GM21390 (cell line): ENCODE data around the gene XIRP1.
"Not testable (repeated sequence)": the region's sequence is repeated elsewhere in the genome, so short reads cannot be mapped to it uniquely, and the experiment has no call there.

Experiments used
- ATAC-seq: cut with Tn5 transposase; IDR thresholded peaks from one replicate; pipeline ENCODE4 v1.9.1; 2021; ENCODE audit not compliant: unreplicated experiment

The XIRP1 gene

GRCh38 chr3:39192490-39193092, at the start of gene XIRP1:
Gene XIRP1, minus strand, starts transcription at chr3:39192595. Its CDS starts 3,150 bp downstream, at chr3:39189445.
- no peak for ATAC-seq

- no peak for ATAC-seq
Measured at GRCh38 chr3:39241561-39241960, 49.2 kb upstream of the XIRP1 start.

DNA sequence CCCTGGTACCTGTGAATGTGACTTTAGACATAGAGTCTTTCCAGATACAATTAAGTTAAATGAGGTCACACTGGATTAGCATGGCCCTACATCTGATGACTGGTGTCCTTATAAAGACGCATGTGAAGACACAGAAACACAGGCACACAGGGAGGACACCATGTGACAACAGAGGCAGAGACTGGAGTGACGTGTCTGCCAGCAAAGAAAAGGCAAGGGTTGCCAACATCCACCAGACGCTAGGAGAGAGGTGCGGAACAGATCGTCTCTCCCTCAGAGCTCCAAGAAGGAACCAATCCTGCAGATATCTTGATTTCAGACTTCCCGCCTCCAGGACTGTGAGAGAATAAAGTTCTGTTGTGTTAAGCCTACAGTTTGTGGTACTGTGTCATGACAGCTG, 44.6 kb upstream of the XIRP1 start:
- ATAC-seq, result no peak

- ATAC-seq, result no peak
Measured at GRCh38 chr3:39234651-39235050, 42.3 kb upstream of the XIRP1 start.

- no peak for ATAC-seq
Measured at GRCh38 chr3:39232859-39233258, 40.5 kb upstream of the XIRP1 start.

DNA sequence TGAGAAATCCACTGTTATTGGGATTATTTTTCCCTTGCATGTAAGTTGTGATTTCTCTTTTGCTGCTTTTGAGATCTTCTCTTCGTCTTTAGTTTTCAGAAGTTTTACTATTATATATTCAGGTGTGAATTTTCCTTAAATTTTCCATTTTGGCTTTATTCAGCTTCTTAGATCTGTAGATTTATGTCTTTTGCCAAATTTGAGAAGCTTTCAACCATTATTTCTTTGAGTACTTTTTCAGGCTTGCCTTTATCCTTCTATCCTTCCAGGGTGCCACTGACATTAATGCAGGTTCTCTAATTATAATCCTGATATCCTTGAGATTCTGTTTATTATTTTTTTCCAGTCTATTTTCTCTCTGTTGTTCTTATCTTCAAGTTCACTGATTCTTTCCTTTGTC, 38.1 kb upstream of the XIRP1 start:
- no peak for ATAC-seq

DNA sequence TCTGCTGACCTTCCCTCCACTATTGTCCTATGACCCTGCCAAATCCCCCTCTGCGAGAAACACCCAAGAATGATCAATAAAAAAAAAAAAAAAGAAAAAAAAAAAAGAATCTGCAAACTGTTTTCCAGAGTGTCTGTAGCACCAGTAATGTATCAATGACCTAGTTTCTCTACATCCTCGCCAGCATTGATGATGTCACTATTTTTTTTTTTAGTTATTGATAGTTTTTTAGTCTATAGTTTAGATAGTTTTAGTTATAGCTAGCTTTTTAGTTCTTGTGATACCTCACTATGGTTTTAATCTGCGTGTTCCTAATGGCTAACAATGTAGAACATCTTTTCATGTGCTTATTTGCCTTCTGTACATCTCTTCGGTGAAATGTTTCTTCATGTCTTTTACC, 36.1 kb upstream of the XIRP1 start:
- no peak for ATAC-seq

GRCh38 chr3:39227596-39227995, 35.2 kb upstream of the XIRP1 start:
- not testable (repeated sequence) for ATAC-seq

GRCh38 chr3:39226106-39226741, 33.8 kb upstream of the XIRP1 start:
- peak; percentile 69 for ATAC-seq

- no peak for ATAC-seq
Measured at GRCh38 chr3:39224288-39224687, 31.9 kb upstream of the XIRP1 start.

DNA sequence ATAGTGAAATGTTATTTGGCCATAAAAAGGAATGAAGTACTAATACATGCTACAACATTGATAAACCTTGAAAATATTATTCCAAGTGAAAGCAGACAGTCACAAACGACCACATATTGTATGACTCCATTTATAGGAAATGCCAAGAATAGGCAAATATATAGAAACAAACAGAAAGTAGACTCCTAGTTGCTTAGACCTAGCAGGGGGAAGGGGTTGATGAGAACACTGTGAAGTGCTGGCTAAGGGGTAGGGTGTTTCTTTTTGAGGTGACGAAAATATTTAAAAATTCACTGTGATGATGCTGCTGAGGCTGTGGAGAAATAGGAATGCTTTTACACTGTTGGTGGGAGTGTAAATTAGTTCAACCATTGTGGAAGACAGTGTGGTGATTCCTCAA, 30.5 kb upstream of the XIRP1 start:
- ATAC-seq, result no peak

- ATAC-seq, result no peak
Measured at GRCh38 chr3:39222462-39222861, 30.1 kb upstream of the XIRP1 start.

GRCh38 chr3:39221141-39221530, 28.7 kb upstream of the XIRP1 start:
- ATAC-seq, result peak; percentile 16

DNA sequence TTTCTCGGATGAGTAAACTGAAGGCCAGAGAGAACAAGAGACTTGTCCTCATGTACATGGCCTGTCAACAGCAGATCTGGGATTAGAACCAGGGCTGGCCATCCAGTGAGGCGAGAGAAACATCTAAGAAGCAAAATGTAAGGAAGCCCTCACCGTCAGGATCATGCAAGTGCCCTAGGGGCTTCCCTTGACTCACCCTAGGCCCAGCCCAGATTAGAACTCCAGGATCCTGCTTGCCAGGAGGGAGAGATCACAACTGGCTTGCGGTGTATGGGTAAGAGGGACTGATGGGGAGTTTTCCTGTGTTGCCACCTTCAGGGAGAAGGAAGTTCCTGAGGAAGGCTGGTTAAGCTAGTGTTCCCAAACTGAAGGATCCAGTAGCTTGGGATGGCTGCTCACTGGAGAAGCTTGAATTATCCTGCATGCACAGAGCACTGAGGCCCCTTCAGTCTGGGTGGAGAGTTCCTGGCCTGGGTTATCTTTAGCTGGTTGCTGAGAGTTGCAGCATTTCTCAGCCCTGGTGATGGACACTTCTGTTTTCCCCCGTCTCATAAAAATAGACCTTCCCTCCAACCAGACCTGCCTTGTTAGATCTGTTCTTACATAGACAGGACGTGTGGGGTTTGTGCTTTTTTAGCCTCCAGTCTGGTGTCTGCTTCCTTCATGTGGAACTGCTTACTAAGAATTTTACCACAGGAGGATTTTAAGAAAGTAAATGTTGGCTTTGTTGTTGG, 28.2 kb upstream of the XIRP1 start:
- ATAC-seq, result peak; percentile 37

DNA sequence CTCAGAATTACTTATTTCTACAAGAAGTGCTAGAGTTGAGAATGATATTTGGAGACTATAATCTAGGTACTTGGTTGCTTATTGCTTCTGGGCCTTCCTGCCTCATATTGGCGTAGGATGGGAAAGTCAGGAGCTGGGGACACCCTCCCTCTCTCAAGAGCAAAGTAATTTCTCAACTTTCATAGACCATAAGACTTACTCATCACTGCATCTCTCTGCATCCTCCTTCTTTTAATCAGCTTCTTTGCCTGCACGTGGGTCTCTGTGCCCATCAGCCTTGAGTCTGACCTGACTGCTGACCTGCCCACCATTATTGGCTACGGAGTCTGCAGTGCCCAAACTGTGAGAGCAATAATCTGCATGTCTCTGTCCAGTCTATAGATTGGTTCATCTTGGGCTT, 27.3 kb upstream of the XIRP1 start:
- ATAC-seq, result no peak

DNA sequence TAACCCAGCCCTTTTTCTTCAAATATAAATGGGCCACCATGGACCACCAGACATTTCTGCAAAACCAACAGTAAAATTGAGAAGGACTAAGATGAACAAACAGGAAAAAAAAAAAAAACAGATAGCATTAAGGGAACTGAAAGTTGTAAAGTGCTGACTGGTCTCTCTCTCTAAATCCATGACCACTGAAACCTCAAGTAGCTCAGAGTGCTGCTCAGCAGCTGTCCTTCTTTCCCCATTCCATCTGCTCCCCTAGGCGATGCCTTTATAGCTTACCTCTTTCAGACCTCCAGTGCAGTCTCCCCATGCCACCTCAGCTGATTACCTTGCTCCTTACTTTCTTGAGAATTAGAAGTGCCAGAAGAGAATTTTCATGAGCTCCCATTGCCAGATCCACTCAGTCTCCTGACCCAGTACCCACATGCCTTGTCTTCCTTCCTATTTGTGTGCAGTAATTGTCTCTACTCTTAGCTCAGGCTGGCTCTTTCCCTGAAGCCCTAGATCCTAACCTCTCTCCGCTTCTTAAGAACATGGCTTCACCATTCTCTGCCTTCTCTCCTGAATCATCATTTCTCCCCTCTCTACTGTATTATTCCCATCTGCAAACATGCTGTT, 23.9 kb upstream of the XIRP1 start:
- peak; percentile 97 for ATAC-seq

- ATAC-seq, result no peak
Measured at GRCh38 chr3:39213613-39214012, 21.2 kb upstream of the XIRP1 start.

- ATAC-seq, result no peak
Measured at GRCh38 chr3:39212665-39213064, 20.3 kb upstream of the XIRP1 start.

- ATAC-seq, result no peak
Measured at GRCh38 chr3:39211332-39212130, 19.1 kb upstream of the XIRP1 start.

- no peak for ATAC-seq
Measured at GRCh38 chr3:39210078-39210477, 17.7 kb upstream of the XIRP1 start.

DNA sequence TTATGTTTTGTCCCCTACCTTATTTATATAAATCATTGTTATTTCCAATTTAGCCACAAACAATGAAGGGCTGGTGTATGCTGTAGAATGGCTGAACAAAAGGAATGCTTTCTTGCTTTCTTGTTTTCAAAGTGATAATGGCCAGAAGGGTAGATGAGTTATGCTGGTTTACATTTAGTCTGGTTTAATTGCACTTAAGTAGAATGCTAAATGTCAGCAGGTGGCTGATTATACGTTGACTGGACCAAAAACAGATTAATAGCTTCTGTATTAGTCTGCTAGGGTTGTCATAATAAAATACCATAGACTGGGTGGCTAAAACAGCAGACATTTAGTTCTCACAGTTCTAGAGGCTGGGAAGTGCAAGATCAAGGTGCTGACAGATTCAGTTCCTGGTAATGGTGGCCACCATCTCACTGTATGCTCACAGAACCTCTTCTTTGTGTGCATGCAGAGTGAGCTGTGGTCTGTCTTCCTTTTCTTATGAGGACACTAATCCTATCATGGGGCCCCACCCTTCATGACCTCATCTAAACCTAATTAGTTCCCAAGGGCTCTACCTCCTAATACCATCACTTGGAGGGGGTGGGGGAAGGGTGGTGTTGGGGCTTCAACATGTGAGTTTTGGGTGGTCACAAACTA, 17.1 kb upstream of the XIRP1 start:
- no peak for ATAC-seq
